ENCODE measurements around the gene TMEM59L.
"Not testable (repeated sequence)": the region's sequence is repeated elsewhere in the genome, so short reads cannot be mapped to it uniquely, and the experiment has no call there.

TMEM59L gene

GRCh38 chr19:18594096-18594823 lies 18.4 kb upstream of the TMEM59L start:
- DNase-seq = peak; percentile 33

GRCh38 chr19:18594824-18595373 lies 17.8 kb upstream of the TMEM59L start:
- no peak for DNase-seq

- no peak for DNase-seq
These were observed 17.2 kb upstream of the TMEM59L start for GRCh38 chr19:18595475-18595874.

- peak; percentile 10 for DNase-seq
These were observed 15.9 kb upstream of the TMEM59L start for GRCh38 chr19:18596752-18597157.

GRCh38 chr19:18597809-18598660 lies 14.6 kb upstream of the TMEM59L start:
- DNase-seq = no peak

- DNase-seq = no peak
These were observed 13.2 kb upstream of the TMEM59L start for GRCh38 chr19:18599485-18599884.

GRCh38 chr19:18600692-18601397 lies 11.8 kb upstream of the TMEM59L start:
- DNase-seq = not testable (repeated sequence)

- no peak for DNase-seq
These were observed 10.8 kb upstream of the TMEM59L start for GRCh38 chr19:18601875-18602274.

GRCh38 chr19:18603255-18603957 lies 9.3 kb upstream of the TMEM59L start:
- DNase-seq = no peak

GRCh38 chr19:18603958-18604819 lies 8.5 kb upstream of the TMEM59L start:
- DNase-seq = no peak

- DNase-seq = no peak
These were observed 7.9 kb upstream of the TMEM59L start for GRCh38 chr19:18604820-18605159.

- no peak for DNase-seq
These were observed 7.5 kb upstream of the TMEM59L start for GRCh38 chr19:18605196-18605545.

GRCh38 chr19:18605546-18606280 lies 7.0 kb upstream of the TMEM59L start:
- no peak for DNase-seq

- DNase-seq = no peak
These were observed 6.1 kb upstream of the TMEM59L start, which contains the start of gene CRLF1 for GRCh38 chr19:18606281-18607225. Gene CRLF1, minus strand, starts transcription at chr19:18606799. Its CDS starts 143 bp downstream, at chr19:18606656.

GRCh38 chr19:18607226-18608101 lies 5.2 kb upstream of the TMEM59L start:
- no peak for DNase-seq

GRCh38 chr19:18608102-18608804 lies 4.4 kb upstream of the TMEM59L start:
- no peak for DNase-seq

- no peak for DNase-seq
These were observed 3.6 kb upstream of the TMEM59L start for GRCh38 chr19:18608805-18609716.

Data from DMS153 (cell line).